NCI-H2029 (cell line): ENCODE measurements around the gene SIK3.
A peak's percentile ranks its signal among the peaks of the same experiment; 100 is the strongest.

Experiments used
- DNase-seq: peaks from one replicate; lab custom pipeline; 2025; lab: John Stamatoyannopoulos, UW

SIK3 gene

GRCh38 chr11:117009905-117010605, 88.2 kb downstream of the SIK3 start:
- DNase-seq: no peak

DNA sequence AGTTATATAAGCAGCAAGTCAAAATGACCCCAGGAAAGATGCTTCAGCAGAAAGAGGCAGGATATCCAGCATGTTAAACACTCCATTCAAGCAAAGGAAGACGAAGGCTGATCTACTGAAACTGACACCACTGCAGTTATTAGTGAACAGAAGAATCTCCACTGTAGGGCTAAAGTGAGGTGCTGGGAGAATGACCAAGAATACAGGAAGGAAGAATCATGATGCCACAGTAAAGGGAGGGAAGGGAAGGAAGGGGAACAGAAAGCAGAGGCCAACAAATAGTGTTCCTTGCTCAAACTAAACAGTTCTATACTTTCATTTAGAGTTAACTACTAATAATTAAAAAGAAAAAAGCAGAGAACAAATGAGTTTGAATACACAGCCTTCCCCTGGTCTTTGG, 92.5 kb downstream of the SIK3 start:
- DNase-seq: no peak

GRCh38 chr11:117002639-117003299, 95.5 kb downstream of the SIK3 start:
- DNase-seq: no peak

GRCh38 chr11:117000014-117000737, 98.1 kb downstream of the SIK3 start:
- no peak for DNase-seq

DNA sequence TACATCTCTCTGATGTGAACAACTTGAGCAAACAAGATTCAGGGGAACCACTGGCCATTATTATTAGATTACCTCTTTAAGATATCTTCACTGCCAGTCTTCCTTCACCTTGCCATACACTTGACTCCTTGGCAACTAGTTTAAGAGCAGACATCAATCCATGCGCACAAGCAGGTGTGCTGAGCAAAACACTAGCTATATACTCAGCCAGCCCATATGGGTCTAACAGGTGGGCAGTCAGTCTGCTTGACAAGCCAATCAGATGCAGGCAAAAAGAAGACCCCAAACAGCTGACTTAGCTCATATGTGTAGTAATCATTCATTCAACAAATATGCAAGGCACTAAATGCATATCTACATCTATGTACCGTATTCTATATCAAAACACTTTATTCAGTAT, 101.2 kb downstream of the SIK3 start:
- no peak for DNase-seq

- no peak for DNase-seq
Measured at GRCh38 chr11:116994195-116994594, 104.0 kb downstream of the SIK3 start.

- no peak for DNase-seq
Measured at GRCh38 chr11:116993599-116993998, 104.6 kb downstream of the SIK3 start.

DNA sequence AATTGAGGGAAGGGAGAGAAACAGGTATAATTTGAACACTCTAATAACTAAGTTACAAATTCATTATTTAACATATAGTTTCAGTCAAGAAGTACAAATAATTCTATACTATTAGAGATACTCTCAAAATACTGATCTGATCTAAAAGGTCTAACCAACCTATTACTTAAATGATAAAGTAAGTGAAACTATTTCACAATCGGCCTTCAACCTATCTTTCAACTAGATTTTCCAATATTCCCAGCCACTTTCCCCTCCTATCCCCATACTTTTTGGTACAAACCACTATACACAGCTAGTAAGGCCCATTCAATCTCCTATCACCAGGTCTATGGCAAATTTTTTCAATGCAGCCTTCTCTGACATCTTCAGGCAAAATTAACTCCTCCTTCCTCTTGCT, 106.7 kb downstream of the SIK3 start:
- no peak for DNase-seq

DNA sequence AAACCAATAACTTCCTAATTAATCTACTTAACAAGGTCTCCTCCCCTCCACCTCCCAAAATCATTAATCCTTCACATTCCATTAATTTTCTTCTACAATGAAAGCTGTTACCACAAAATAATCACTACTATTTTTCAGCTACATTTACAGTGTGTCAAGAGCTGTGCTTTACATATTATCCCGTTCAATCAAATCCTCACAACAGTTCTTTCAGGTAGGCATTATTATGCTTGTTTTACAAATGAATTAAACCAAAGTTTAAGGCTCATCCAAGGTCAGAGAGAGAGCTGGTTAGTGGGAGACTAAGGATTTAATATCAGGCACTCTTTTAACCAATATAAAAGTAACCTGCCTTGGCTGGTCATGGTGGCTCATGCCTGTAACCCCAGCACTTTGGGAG, 107.4 kb downstream of the SIK3 start:
- no peak for DNase-seq

GRCh38 chr11:116990061-116990473, 108.2 kb downstream of the SIK3 start:
- DNase-seq: no peak

DNA sequence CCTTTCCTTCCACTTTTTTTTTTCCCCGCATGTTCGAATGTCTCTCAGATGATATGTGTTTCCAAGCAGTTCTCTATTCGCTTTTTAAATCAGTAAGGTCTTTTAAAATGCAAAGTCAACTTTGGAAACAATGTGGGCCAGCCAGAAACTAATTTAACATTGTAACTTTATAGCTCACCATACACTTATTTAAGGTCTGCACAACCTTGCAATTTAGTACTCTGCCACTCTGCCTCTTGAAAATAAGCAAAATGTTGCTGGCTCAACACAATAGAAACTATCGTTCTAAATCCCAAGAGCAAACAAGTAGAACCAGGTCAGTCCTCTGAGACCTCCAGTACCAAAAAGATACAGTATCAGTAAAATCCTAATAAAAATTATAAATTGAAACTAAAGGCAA, 109.0 kb downstream of the SIK3 start:
- no peak for DNase-seq

DNA sequence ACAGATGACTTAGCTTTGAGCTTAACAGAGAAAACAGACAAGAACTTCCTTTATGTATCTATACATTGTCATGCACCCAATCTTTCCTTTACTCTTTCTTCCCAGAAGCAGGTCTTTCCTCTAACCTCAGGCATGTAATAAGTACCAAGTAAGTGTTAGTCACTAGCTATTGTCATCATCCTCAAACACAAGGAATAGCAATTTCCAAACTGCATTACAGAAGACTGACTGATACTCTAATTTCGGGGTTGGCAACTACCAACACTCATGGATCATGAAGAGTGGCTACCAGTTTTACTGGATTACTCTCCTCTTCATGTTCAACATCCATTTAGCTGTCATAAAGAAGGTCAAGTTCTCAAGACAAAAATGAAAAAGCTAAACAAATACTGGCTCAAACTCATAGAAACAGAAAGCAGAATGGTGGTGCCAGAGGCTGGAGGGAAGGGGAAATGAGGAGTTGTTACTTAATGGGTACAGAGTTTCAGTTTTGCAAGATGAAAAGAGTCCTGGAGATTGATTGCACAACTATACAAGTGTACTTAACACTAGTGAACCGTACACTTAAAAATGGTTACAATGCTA, 111.6 kb downstream of the SIK3 start:
- DNase-seq: peak; percentile 29

DNA sequence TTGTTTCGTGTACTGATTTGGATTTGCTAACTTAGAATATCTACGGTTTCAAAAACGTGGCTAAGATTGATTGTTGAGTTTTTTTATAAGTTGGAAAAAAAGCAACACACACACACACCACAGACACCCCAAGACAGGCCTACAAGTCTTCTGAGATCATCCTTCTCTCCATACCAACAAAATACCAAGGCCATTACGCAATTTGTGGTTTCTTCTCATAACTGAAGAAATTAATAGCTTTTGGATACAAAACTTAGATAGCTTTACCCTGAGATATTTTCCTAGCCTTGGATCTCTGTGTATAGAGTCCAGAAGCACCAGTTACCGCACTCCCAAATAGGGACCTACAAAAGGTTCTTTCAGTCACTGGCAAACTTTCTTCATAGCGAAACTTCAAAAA, 113.6 kb downstream of the SIK3 start:
- no peak for DNase-seq

DNA sequence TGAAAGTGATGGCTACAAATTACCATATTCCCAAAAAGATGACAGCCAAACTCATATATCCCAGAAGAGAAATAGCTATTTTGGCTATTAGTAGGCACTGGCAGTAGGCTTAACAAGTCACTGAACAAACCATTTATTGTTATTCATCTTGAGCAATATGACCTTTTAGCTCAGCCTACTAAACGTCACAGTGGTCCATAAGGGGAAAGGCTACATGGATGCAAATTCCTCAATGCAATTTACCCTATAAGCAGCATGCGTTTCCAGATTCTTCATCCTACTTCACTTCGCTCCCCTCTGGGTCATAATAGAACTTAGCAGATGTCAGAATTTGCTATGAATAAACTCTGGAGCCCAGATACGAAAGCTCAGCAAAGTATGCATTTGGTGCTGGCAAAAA, 114.0 kb downstream of the SIK3 start:
- DNase-seq: no peak

DNA sequence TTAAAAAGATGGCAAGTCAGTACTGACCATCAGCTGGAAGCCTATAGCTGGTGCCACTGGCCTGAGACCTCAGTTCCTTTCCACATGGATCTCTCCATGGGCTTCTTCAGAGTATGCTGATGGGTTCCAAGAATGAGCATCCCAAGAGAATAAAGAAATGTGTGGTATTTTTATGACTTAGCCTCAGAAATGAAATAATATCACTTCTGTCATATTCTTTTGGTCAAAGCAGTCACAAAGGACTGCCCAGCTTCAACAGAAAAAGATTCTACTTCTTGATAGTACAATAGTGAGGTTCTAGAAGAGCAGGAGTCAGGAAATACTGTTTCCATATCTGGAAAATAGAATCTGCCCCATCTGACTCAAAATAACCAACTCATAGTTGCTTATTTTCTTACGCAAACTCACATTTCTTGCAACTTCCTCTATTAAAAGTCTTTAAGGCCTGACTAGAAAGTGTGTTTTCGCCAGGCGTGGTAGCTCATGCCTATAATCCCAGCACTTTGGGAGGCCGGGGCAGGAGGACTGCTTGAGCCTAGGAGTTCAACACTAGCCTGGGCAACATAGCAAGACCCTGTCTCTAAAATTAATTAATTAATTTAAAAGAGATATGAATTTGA, 116.9 kb downstream of the SIK3 start:
- no peak for DNase-seq

DNA sequence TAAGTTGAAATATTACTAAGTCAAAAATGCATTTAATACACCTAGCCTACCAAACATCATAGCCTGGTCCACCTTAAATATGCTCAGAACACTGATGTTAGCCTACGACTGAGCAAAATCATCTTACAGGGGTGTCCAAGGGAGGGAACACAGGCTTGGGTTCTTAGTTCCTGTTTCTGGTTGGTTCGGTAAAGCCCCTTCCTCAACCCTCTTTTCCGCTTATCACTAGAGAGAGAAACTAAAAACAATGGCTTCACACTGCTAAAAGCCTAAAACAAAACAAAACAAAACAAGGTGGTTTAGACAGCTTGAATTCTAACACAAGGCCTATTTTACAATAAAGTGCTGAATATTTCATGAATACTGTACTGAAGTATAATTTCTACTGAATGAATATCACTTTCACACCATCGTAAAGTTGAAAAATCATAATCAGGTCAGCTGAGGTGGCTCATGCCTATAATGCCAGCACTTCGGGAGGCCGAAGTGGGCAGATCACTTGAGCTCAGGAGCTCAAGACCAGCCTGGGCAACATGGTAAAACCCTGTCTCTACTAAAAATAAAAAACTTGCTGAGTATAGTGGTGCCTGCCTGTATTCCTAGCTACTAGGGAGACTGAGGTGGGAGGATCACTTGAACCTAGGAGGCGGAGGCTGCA, 118.0 kb downstream of the SIK3 start:
- no peak for DNase-seq

- DNase-seq: no peak
Measured at GRCh38 chr11:116976941-116977570, 121.2 kb downstream of the SIK3 start.

DNA sequence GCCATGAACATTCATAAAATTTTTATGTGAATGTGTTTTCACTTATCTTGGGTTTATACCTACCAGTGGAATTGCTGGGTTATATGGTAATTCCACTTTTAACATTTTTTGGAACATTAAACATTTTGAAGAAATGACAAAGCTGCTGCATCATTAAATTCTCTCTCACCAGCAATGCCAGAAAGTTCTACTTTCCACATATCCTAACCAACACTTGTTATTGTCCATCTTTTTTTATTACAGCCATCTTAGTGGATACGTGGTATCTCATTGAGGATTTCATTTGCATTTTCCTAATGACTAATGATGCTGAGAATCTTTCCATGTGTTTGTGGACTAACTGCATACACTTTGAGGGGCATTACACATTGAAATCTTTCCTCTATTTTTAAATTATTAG, 122.6 kb downstream of the SIK3 start:
- no peak for DNase-seq

- no peak for DNase-seq
Measured at GRCh38 chr11:116973270-116973669, 125.0 kb downstream of the SIK3 start.

DNA sequence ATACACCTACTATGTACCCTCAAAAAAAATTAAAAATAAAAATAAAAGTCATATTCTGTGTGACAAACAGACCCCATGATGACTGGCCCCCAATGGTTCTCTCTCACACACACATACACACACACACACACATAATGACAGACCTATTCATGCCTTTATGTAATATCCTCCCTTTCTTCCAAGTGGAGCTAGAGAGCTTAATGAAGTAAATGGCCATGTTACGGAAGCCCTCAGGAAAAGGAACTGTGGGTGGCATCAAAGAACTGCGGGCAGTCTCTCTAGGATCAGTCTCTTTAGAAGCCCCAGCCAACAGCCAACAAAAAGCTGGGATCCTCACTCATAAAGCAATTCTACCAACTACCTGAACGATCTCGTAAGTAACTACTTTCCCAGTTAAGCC, 125.5 kb downstream of the SIK3 start:
- DNase-seq: no peak

DNA sequence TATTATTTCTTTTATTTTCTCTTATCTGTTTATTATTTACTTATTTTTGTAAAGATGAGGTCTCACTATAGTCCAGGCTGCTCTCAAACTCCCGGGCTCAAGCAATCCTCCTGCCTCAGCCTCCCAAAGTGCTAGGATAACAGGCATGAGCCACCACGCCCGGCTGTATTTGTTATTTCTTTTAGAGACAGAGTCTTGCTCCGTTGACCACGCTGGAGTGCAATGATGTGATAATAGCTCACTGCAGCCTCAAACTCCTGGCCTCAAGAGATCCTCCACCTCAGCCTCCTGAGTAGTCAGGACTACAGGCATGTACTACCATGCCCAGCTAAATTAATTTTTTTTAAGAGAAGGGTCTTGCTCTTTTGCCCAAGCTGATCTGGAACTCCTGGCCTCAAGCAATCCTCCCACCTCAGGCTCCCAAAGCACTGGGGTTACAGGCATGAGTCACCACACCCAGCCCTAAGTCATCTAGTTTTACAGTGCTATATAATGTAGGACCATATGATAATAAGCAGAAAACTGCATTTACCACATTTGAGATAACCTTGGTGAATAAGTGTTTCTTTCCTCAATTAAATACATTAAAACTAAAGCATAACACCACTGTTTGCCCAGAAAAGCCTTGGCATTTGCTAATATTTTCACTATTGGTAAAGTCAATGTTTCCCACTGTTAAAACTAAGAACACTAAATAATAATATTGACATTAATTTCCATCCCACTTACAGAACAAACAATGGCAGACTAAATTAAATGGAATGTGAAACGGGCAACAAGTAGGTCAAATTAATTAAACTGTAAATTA, 127.5 kb downstream of the SIK3 start:
- DNase-seq: no peak
